ENCODE measurements around the gene ICA1L. TPM values are rescaled to one million over a fixed set of nuclear protein-coding genes. Genes with fewer than 3 reads are reported as not detected.
"Not testable (repeated sequence)": the region's sequence is repeated elsewhere in the genome, so short reads cannot be mapped to it uniquely, and the experiment has no call there.

The ICA1L gene
- total RNA-seq: 8.6 and 17.3 TPM in 2 replicates
- polyA plus RNA-seq: 8.3 and 8.5 TPM in 2 replicates

DNA sequence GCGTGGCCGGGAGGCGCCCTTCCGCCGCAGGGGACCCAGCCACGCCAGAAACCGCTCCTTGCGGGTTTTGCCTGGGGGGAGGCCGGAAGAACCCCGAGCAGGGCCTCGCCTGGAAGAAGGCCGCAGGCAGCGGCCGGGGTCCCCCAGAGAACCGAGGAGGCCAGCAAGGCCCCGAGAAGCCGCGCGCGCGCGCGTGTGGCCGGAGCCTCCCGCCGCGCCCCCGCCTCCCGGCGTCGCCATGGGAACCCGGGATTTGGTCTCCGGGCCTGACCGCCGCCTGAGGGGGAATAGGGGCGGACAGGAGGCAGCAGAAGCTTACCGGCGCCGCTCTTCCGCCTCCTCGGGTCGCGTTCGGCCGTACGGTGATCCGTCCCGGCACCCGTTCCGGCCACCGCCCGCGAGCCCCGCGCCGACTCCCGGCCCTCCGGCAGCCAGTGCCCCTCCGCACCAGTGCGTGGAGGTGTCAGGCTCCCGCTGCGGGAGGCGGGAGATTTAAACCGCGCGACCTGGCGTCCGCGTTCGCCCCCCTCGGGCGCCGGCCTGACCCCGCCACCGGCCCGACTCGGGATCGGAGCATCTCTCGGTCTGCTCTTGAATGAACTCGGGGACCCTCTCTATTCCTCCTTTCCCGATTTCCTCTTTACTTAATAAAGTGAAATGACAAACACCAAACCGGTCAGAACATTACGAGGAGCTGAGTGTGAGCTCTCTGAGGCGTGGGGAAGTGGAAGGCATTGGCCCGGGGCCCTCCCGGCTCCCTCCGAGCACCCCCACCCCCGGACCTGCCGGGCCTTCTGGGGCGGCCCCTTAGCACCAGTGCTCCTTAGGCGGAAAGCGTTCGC, at the start of gene ICA1L:
ICA1L (minus strand) TSS at position 467 of the 842 bp plus-strand sequence. CDS start 42,757 bp downstream, outside the sequence.
- H3K27me3 ChIP-seq: no peaks in the 10 kb centered on the region
- H3K4me1 ChIP-seq (ENCODE audit: low read depth): no peaks in the 10 kb centered on the region
- no peaks in the 10 kb centered on the region for H3K9me3 ChIP-seq (ENCODE audit: low read depth)
- H3K4me3 ChIP-seq: peak within 1 kb of the TSS; percentile 83
- peak within 1 kb of the TSS; percentile 85 for H3K27ac ChIP-seq
- no peaks in the 10 kb centered on the region for H3K36me3 ChIP-seq
- TF ChIP-seq, protein P1, sequence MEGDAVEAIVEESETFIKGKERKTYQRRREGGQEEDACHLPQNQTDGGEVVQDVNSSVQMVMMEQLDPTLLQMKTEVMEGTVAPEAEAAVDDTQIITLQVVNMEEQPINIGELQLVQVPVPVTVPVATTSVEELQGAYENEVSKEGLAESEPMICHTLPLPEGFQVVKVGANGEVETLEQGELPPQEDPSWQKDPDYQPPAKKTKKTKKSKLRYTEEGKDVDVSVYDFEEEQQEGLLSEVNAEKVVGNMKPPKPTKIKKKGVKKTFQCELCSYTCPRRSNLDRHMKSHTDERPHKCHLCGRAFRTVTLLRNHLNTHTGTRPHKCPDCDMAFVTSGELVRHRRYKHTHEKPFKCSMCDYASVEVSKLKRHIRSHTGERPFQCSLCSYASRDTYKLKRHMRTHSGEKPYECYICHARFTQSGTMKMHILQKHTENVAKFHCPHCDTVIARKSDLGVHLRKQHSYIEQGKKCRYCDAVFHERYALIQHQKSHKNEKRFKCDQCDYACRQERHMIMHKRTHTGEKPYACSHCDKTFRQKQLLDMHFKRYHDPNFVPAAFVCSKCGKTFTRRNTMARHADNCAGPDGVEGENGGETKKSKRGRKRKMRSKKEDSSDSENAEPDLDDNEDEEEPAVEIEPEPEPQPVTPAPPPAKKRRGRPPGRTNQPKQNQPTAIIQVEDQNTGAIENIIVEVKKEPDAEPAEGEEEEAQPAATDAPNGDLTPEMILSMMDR (IDR thresholded peaks at IDR 0.05; ENCODE audit: low read depth, low read length): no peak
- DNase-seq (ENCODE audit: low read depth in 1 of 2, low spot score in 1 of 2): peak; percentile 68 to 82

DNA sequence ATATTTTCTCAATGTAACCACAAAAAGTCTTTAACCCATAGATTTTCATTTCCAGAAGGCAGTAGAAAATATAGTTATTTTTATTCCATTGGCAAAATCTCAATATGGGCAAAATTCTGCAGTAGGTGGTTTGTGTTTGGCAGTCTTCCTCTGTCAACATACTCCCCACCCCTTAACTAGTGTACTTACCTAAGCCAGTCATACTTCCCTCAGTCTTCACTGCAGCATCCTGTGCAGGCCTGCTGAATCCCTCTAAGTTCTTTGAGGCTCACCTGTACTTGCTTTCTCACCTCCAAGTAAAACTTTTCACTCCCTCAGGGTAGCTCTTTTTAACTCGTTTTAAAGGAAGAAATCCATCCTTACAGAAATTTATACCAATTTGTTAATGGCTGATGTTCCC, 47.3 kb upstream of the ICA1L start:
- H3K4me3 ChIP-seq: no peak overlapping the region
- H3K27ac ChIP-seq: no peak overlapping the region
- H3K9me3 ChIP-seq (ENCODE audit: low read depth): no peaks in the 10 kb centered on the region
- no peaks in the 10 kb centered on the region for H3K4me1 ChIP-seq (ENCODE audit: low read depth)
- TF ChIP-seq, protein P1 (IDR thresholded peaks at IDR 0.05; ENCODE audit: low read depth, low read length): no peak
- no peaks in the 10 kb centered on the region for H3K27me3 ChIP-seq
- peaks cover 18% of the 10 kb centered on the region for H3K36me3 ChIP-seq
- no peak for DNase-seq (ENCODE audit: low read depth in 1 of 2, low spot score in 1 of 2)

DNA sequence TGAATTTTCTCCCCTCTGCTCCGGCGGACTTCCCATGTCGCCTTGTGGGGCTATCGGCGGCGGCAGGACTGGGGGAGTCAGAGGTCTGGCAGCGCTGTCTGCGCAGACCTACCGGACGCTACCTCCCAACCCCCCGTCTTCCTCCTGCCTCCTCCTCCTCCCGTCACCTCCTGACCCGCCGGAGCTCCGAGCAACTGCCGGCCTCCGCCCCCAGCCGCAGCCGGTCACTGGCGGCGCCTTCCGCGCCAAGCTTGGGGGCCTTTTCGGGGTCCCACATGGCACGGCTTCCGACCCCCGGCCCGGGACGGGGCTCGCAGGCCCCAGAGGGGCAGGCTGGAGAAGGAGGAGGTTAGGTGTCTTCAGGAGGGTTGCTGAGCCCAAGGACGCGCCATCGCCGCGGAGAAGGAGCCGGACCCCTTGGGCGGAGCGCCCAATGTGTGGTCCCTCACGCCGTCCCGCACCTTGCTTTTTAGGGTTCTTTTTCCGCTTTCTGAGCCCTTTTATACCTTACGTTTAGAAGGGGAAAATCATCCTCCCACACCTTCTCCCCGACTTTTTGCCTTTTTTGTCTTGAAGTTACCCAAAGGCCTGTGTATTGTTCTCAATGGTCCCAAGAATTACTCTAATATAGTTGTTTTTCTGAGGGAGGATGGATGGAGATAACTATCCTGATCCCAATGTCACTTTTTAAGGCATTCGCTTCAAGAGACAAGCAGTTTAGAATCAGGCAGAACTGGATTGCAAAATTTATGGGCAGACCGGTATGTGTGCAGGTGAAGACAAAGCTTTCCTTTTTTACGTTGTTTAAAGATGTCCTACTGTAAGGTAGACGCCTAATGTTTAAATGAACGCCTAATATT, 41.0 kb upstream of the ICA1L start:
- not testable (repeated sequence) for H3K36me3 ChIP-seq; H3K9me3 ChIP-seq (ENCODE audit: low read depth); H3K27me3 ChIP-seq; DNase-seq (ENCODE audit: low read depth in 1 of 2, low spot score in 1 of 2); H3K4me1 ChIP-seq (ENCODE audit: low read depth)
- Histone ChIP-seq H3K27ac (peak overlapping the region; percentile 76), H3K4me3 (peak overlapping the region; percentile 91)

DNA sequence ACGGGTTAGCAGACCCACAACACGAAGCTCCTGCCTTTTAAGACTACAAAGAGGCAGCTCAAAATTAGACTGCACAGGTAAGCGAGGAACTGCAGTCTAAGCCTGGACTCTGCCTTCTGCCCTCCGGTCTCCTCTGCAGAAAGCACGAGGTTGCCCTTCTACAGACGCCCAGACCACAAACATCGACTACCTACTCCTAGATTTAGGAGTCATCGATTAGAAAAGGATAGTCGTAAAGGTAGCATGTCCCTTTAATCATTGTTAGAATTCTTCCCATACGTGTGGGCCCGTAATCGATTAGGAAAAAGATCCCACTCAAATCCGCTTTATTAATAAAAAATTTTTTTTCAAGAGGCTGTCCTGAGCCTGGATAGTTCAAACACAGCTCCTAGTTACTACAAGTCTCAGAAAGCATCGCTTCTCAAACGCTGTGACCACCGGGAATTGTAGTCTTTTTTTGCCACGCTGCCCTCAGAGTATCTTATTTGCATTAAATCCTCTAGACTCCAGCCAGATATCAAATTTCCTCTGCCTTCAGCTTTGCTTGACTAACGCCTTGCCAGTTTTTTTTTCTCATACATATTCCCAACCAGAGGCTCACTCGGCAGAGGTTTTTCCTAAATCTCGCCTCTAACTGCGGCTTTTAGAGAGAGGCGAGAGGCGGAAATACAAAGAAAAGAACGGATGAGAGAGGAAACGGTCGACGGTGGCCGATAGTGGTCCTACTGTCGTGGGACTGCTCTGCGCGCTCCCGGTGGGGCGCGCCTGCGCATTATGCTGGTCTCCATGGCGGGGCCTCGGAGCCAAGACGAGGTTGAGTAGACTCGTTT, 40.2 kb upstream of the ICA1L start, which contains the start of the genes CARF and WDR12:
CARF (plus strand) TSS at position 764 of the 830 bp plus-strand sequence. CDS start 29,628 bp downstream, outside the sequence.
WDR12 (minus strand) TSS at position 162 of the 830 bp plus-strand sequence. CDS start 197 bp downstream, outside the sequence.
- H3K27ac ChIP-seq: peak within 1 kb of the TSS; percentile 76
- TF ChIP-seq, protein P1 (IDR thresholded peaks at IDR 0.05; ENCODE audit: low read depth, low read length): no peak
- H3K4me3 ChIP-seq: peak within 1 kb of the TSS; percentile 91
- H3K9me3 ChIP-seq (ENCODE audit: low read depth): no peaks in the 10 kb centered on the region
- peaks cover 9% of the 10 kb centered on the region for H3K4me1 ChIP-seq (ENCODE audit: low read depth)
- H3K27me3 ChIP-seq: no peaks in the 10 kb centered on the region
- H3K36me3 ChIP-seq: no peaks in the 10 kb centered on the region
- DNase-seq (ENCODE audit: low read depth in 1 of 2, low spot score in 1 of 2): peak; percentile 96

DNA sequence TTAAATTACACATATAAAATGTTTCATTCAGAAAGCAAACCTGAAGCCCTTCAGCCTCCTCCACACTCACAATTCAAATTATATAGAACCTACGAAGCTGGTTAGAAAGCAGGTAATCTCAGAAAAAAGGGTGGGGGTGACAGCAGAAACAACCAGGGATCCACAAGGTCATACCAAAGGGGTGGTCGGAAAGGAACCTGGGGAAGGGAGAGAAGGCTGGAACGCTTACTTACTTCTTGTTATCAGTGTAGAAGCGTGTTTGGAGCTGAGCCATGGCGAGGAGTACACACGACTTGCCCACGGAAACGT, 39.6 kb upstream of the ICA1L start:
- TF ChIP-seq, protein P1 (IDR thresholded peaks at IDR 0.05; ENCODE audit: low read depth, low read length): no peak
- H3K4me1 ChIP-seq (ENCODE audit: low read depth): peaks cover 9% of the 10 kb centered on the region
- peak overlapping the region; percentile 76 for H3K27ac ChIP-seq
- peaks cover 4% of the 10 kb centered on the region for H3K36me3 ChIP-seq
- H3K27me3 ChIP-seq: no peaks in the 10 kb centered on the region
- DNase-seq (ENCODE audit: low read depth in 1 of 2, low spot score in 1 of 2): no peak
- no peaks in the 10 kb centered on the region for H3K9me3 ChIP-seq (ENCODE audit: low read depth)
- H3K4me3 ChIP-seq: peak overlapping the region; percentile 91

Measured in cardiac muscle cell (in vitro differentiated cells and primary cell).